ENCODE data around the gene PAFAH2.

The PAFAH2 gene

GRCh38 chr1:25994402-25995150 lies 3.3 kb downstream of the PAFAH2 start:
- TF ChIP-seq CTCF (IDR thresholded peaks at IDR 0.05; ENCODE audit: low read depth, low read length, missing control alignments): no peak
- DNase-seq (ENCODE audit: low read depth): no peak
- in situ Hi-C loops (cut with HindIII; ENCODE audit: low sequenced_read_pairs): loop anchor here (5.0 kb wide), 2 partner anchors 97 to 162 kb away; no protein-coding TSS in a partner anchor
- H3K4me3 ChIP-seq (ENCODE audit: low read depth, low read length): no peak overlapping the region

- in situ Hi-C loops (cut with HindIII; ENCODE audit: low sequenced_read_pairs): no loop called here
- no peak overlapping the region for H3K4me3 ChIP-seq (ENCODE audit: low read depth, low read length)
- no peak for TF ChIP-seq CTCF (IDR thresholded peaks at IDR 0.05; ENCODE audit: low read depth, low read length, missing control alignments)
- DNase-seq (ENCODE audit: low read depth): no peak
Observed at GRCh38 chr1:25993197-25993951, 4.5 kb downstream of the PAFAH2 start.

GRCh38 chr1:25992689-25993171 lies 5.1 kb downstream of the PAFAH2 start:
- DNase-seq (ENCODE audit: low read depth): no peak
- in situ Hi-C loops (cut with HindIII; ENCODE audit: low sequenced_read_pairs): no loop called here
- H3K4me3 ChIP-seq (ENCODE audit: low read depth, low read length): no peak overlapping the region
- no peak for TF ChIP-seq CTCF (IDR thresholded peaks at IDR 0.05; ENCODE audit: low read depth, low read length, missing control alignments)

GRCh38 chr1:25991937-25992688 lies 5.8 kb downstream of the PAFAH2 start:
- no peak for DNase-seq (ENCODE audit: low read depth)
- no peak for TF ChIP-seq CTCF (IDR thresholded peaks at IDR 0.05; ENCODE audit: low read depth, low read length, missing control alignments)
- in situ Hi-C loops (cut with HindIII; ENCODE audit: low sequenced_read_pairs): no loop called here
- no peak overlapping the region for H3K4me3 ChIP-seq (ENCODE audit: low read depth, low read length)

- no peak for TF ChIP-seq CTCF (IDR thresholded peaks at IDR 0.05; ENCODE audit: low read depth, low read length, missing control alignments)
- DNase-seq (ENCODE audit: low read depth): no peak
- no peak overlapping the region for H3K4me3 ChIP-seq (ENCODE audit: low read depth, low read length)
- in situ Hi-C loops (cut with HindIII; ENCODE audit: low sequenced_read_pairs): no loop called here
Observed at GRCh38 chr1:25990702-25991395, 7.0 kb downstream of the PAFAH2 start.

GRCh38 chr1:25990251-25990650 lies 7.6 kb downstream of the PAFAH2 start:
- no peak for TF ChIP-seq CTCF (IDR thresholded peaks at IDR 0.05; ENCODE audit: low read depth, low read length, missing control alignments)
- DNase-seq (ENCODE audit: low read depth): no peak
- in situ Hi-C loops (cut with HindIII; ENCODE audit: low sequenced_read_pairs): no loop called here
- H3K4me3 ChIP-seq (ENCODE audit: low read depth, low read length): no peak overlapping the region
